Upper lobe of right lung (tissue), 1 donor: ENCODE data around the gene DNA2. TPM values are rescaled to one million over a fixed set of nuclear protein-coding genes. Genes with fewer than 3 reads are reported as not detected.

Experiments used
- ATAC-seq: fragments of 200-7000 bp; cut with Tn5 transposase; one replicate; pipeline ENCODE4 v1.9.1; 2020; ENCODE audit warnings: mild to moderate bottlenecking, moderate library complexity
- DNase-seq: peaks from one replicate; pipeline ENCODE4 v3.0.0-alpha.2; 2020
- H3K27ac ChIP-seq: fragments of 200-600 bp; one replicate; pipeline ENCODE4 v1.8.0; 2022
- H3K27me3 ChIP-seq: fragments of 200-600 bp; one replicate; pipeline ENCODE4 v1.8.0; 2022; ENCODE audit warnings: mild to moderate bottlenecking
- H3K36me3 ChIP-seq: fragments of 200-600 bp; one replicate; pipeline ENCODE4 v1.8.0; 2022
- H3K4me1 ChIP-seq: fragments of 200-600 bp; one replicate; pipeline ENCODE4 v1.8.0; 2022
- H3K4me3 ChIP-seq: fragments of 200-600 bp; one replicate; pipeline ENCODE4 v1.8.0; 2022; ENCODE audit warnings: mild to moderate bottlenecking
- H3K9me3 ChIP-seq: fragments of 200-600 bp; one replicate; pipeline ENCODE4 v1.8.0; 2022
- intact Hi-C: fragments of 100-400 bp; cut with DNase I; formaldehyde crosslinking; loops from one replicate; pipeline ENCODE4 v1.11.0; 2022
- total RNA-seq: library from RNA; stranded (reverse); fragmentation: NEBNext Ultra II Directional; extraction: Animal tissue kit (Norgen Biotek cat#: 25700); gene quantifications from one replicate; pipeline ENCODE4 v1.2.1, GENCODE V29; 2021
- TF ChIP-seq, protein P1 (sequence below): fragments of 200-600 bp; IDR thresholded peaks from one replicate; pipeline ENCODE4 v1.8.0; 2022; ENCODE audit warnings: antibody characterized with exemption
- donor health status: DM: no; HTN: yes; CAD: no; lungs with severe emphysema.

Gene DNA2
- total RNA-seq, 1 donor from 2014 or later: 5.2 TPM

GRCh38 chr10:68440898-68441297 lies 30.9 kb downstream of the DNA2 start:
- no peaks in the 10 kb centered on the region for H3K27me3 ChIP-seq
- DNase-seq (no peak), ATAC-seq (no peak)
- H3K4me3 ChIP-seq: no peak overlapping the region
- TF ChIP-seq, protein P1, sequence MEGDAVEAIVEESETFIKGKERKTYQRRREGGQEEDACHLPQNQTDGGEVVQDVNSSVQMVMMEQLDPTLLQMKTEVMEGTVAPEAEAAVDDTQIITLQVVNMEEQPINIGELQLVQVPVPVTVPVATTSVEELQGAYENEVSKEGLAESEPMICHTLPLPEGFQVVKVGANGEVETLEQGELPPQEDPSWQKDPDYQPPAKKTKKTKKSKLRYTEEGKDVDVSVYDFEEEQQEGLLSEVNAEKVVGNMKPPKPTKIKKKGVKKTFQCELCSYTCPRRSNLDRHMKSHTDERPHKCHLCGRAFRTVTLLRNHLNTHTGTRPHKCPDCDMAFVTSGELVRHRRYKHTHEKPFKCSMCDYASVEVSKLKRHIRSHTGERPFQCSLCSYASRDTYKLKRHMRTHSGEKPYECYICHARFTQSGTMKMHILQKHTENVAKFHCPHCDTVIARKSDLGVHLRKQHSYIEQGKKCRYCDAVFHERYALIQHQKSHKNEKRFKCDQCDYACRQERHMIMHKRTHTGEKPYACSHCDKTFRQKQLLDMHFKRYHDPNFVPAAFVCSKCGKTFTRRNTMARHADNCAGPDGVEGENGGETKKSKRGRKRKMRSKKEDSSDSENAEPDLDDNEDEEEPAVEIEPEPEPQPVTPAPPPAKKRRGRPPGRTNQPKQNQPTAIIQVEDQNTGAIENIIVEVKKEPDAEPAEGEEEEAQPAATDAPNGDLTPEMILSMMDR: no peak
- intact Hi-C loops: no loop called here
- no peak overlapping the region for H3K27ac ChIP-seq
- H3K9me3 ChIP-seq: no peaks in the 10 kb centered on the region
- no peaks in the 10 kb centered on the region for H3K36me3 ChIP-seq
- no peaks in the 10 kb centered on the region for H3K4me1 ChIP-seq

DNA sequence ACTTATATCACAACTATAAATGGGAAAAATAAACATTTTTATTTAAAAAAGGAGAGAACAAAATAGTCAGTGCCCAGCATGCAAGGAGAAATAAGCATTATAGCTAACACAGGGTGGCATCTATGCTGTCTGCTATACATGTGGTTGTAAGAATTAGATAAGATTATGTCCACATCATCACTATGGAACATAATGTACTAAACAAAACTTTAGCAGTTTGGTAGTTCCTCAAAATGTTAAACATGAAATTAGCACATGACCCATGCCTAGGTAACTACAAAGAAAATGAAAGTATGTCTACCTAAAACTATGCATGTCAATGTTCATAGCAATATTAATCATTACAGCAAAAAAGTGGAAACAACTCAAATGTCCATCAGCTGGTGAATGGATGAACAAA lies 36.0 kb downstream of the DNA2 start:
- Histone ChIP-seq H3K36me3 (no peaks in the 10 kb centered on the region), H3K4me3 (no peak overlapping the region), H3K4me1 (no peaks in the 10 kb centered on the region), H3K9me3 (no peaks in the 10 kb centered on the region), H3K27me3 (no peaks in the 10 kb centered on the region), H3K27ac (no peak overlapping the region)
- intact Hi-C loops: no loop called here
- TF ChIP-seq, protein P1: no peak
- DNase-seq (no peak), ATAC-seq (peak; percentile 78)

- H3K27me3 ChIP-seq: no peaks in the 10 kb centered on the region
- no peaks in the 10 kb centered on the region for H3K9me3 ChIP-seq
- TF ChIP-seq, protein P1: no peak
- H3K27ac ChIP-seq: no peak overlapping the region
- intact Hi-C loops: no loop called here
- DNase-seq (no peak), ATAC-seq (no peak)
- no peaks in the 10 kb centered on the region for H3K36me3 ChIP-seq
- no peak overlapping the region for H3K4me3 ChIP-seq
- H3K4me1 ChIP-seq: no peaks in the 10 kb centered on the region
These were observed 37.1 kb downstream of the DNA2 start for GRCh38 chr10:68434657-68435056.

- intact Hi-C loops: no loop called here
- TF ChIP-seq, protein P1: no peak
- DNase-seq (no peak), ATAC-seq (no peak)
- Histone ChIP-seq H3K36me3 (no peaks in the 10 kb centered on the region), H3K4me3 (no peak overlapping the region), H3K27ac (no peak overlapping the region), H3K9me3 (no peaks in the 10 kb centered on the region), H3K27me3 (no peaks in the 10 kb centered on the region), H3K4me1 (no peaks in the 10 kb centered on the region)
These were observed 43.2 kb downstream of the DNA2 start for GRCh38 chr10:68428396-68429104.

- Histone ChIP-seq H3K4me3 (no peak overlapping the region), H3K9me3 (no peaks in the 10 kb centered on the region), H3K36me3 (no peaks in the 10 kb centered on the region), H3K27me3 (no peaks in the 10 kb centered on the region), H3K27ac (no peak overlapping the region), H3K4me1 (no peaks in the 10 kb centered on the region)
- ATAC-seq: peak; percentile 53
- intact Hi-C loops: no loop called here
- TF ChIP-seq, protein P1: no peak
- DNase-seq: no peak
These were observed 47.2 kb downstream of the DNA2 start for GRCh38 chr10:68424454-68425014.
